Ovary (tissue), 9 donors: ENCODE results near the gene PAX1. TPM values are rescaled to one million over a fixed set of nuclear protein-coding genes. Genes with fewer than 3 reads are reported as not detected.

Source experiments
- DNase-seq, 5 donors: peaks; one replicate each; pipeline ENCODE4 v3.0.0-alpha.2; 2019 to 2020
- H3K27ac ChIP-seq, 2 donors: fragments of 200-600 bp; one replicate each; pipeline versions ENCODE4 v1.5.1 to v1.8.0; 2019 to 2022
- H3K27me3 ChIP-seq: fragments of 200-600 bp; one replicate; pipeline ENCODE4 v1.8.0; 2022
- H3K36me3 ChIP-seq: fragments of 200-600 bp; sonication (generic); one replicate; pipeline ENCODE4 v1.5.1; 2019
- H3K4me1 ChIP-seq: one replicate; pipeline ENCODE4 v1.8.1; 2013; ENCODE audit warnings: mild to moderate bottlenecking, moderate library complexity; ENCODE audit not compliant: insufficient read depth
- H3K4me3 ChIP-seq: fragments of 200-600 bp; sonication (generic); one replicate; pipeline ENCODE4 v1.5.1; 2017
- H3K9me3 ChIP-seq, 2 donors: fragments of 200-600 bp in 1 of 2; sonication (generic) in 1 of 2; one replicate each; pipeline versions ENCODE4 v1.5.1 to v1.8.1; 2013 to 2019; ENCODE audit warnings: mild to moderate bottlenecking in 1 of 2, moderate library complexity in 1 of 2
- CTCF ChIP-seq, 3 donors: fragments of 450-650 bp in 2 of 3; fragments of 200-600 bp in 1 of 3; IDR thresholded peaks; one replicate each; pipeline versions ENCODE4 v1.5.1 to v1.8.0; 2016 to 2022; ENCODE audit warnings: antibody characterized with exemption in 3 of 3, mild to moderate bottlenecking in 1 of 3
- EP300 ChIP-seq: sonication (generic); formaldehyde crosslinking; IDR thresholded peaks from one replicate; pipeline ENCODE4 v1.6.1; 2017; ENCODE audit warnings: antibody characterized with exemption
- POLR2A ChIP-seq: fragments of 450-650 bp; IDR thresholded peaks from one replicate; pipeline ENCODE4 v1.6.1; 2017; ENCODE audit warnings: antibody characterized with exemption, mild to moderate bottlenecking, moderate library complexity
- WGBS, 3 donors: extraction: QIAGEN DNeasy Blood & Tissue Kit in 1 of 3; methylation state at CpG; one replicate each; pipeline versions ENCODE4 v1.1.5 to v1.1.7; 2013 to 2017; 5-methylcytosine and 5-hydroxymethylcytosine counted together
- intact Hi-C, 4 donors: fragments of 100-400 bp; cut with DNase I; formaldehyde crosslinking; loops; one replicate each; pipeline versions ENCODE4 v1.11.0 to v1.15.1; 2022 to 2023
- polyA plus RNA-seq, 2 donors: library from polyadenylated mRNA; stranded (reverse); fragments of 200-250 nt in 1 of 2; fragments of 350-450 nt in 1 of 2; fragmentation: Illumina TruSeq in 1 of 2; extraction: RNeasy Lipid Tissue Mini Kit (QIAGEN cat#74804) in 1 of 2; gene quantifications; one replicate each; pipeline ENCODE4 v1.2.3, GENCODE V29; 2013 to 2014
- small RNA-seq: library from RNA; depleted of rRNA; stranded (forward); fragments of <200 nt; gene quantifications from one replicate; pipeline ENCODE3, GENCODE V24; 2016
- total RNA-seq, 7 donors: library from RNA; depleted of rRNA in 2 of 7; stranded (reverse); fragments of >200 nt in 2 of 7; fragmentation: NEBNext Ultra II Directional in 3 of 7; extraction: Animal tissue kit (Norgen Biotek cat#: 25700) in 3 of 7; gene quantifications; one replicate each; pipeline versions ENCODE4 v1.1.0 to v1.2.4, GENCODE V29; 2016 to 2023
- donor health status: DM: no; HTN: no; CAD: no; lungs with moderate emphysema.
- donor health status: DM: no; HTN: no; CAD: no.
- donor health status: Bipolar disorder and iron deficiency.
- donor health status: DM: yes; HTN: yes; CAD: no.
- donor health status: DM: no; HTN: no; CAD: no.
- donor health status: DM: yes; HTN: yes; CAD: no.

The PAX1 gene
- total and polyA plus RNA-seq, 9 donors: not detected

DNA sequence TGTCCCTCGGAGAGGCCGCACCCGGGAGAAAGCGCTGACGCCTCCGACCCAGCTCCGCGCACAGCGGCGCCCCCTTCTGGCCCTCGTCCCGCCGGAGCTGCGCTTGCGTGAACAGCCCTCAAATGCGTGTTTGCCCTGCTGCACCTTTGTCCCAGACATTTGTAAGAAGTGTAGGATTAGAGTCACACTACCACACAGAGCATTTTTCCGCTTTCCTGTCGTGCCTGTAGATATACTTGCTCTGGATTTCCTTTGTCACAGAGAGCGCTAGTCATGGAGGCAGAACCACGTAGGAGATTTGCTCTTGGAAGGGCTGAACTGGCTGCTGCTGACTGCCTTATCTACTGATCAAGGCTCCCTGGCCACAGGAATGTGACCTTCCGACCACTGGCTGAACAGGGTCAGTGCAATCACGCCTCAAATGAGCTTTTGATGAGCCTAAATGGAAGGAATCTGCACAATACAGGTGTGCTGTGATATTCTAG, 62.3 kb downstream of the PAX1 start:
- Histone ChIP-seq H3K27me3 (no peaks in the 10 kb centered on the region), H3K9me3 (no peaks in the 10 kb centered on the region), H3K27ac (no peak overlapping the region), H3K4me1 (no peaks in the 10 kb centered on the region), H3K4me3 (no peak overlapping the region), H3K36me3 (no peaks in the 10 kb centered on the region)
- no peak for DNase-seq
- no peak for TF ChIP-seq POLR2A
- TF ChIP-seq CTCF (IDR thresholded peaks at IDR 0.05): no peak
- no peak for TF ChIP-seq EP300
- intact Hi-C loops: no loop called here
- WGBS, 3 donors: 2 to 5% (median 2%) methylated on average over 22 of the region's 22 CpGs

Small RNA genes within 50 kb of the gene (small RNA-seq; reads per million reads assigned to genes)
- gene RPL41P1: not detected

Other genes with a start within 250 kb of the PAX1 start
- gene NKX2-2, start 191.6 kb upstream of the PAX1 start, total RNA-seq: not detected
- gene NKX2-2, start 191.6 kb upstream of the PAX1 start, polyA plus RNA-seq: not detected